Stimulated activated CD4-positive, alpha-beta T cell treated with anti-CD3 and anti-CD28 coated beads, Interleukin-12 subunit alpha, Interleukin-12 subunit beta, amount 100 ng/mL, for 48 hours (primary cell): ENCODE data around the gene ACTR3.

Experiments
- DNase-seq, 3 donors: peaks; one replicate each; pipeline ENCODE4 v3.0.0-alpha.2; 2020; ENCODE audit warnings: low read depth in 2 of 3, low spot score in 1 of 3

ACTR3 gene

GRCh38 chr2:113996671-113997594 lies 107.0 kb downstream of the ACTR3 start:
- DNase-seq: no peak

GRCh38 chr2:114001152-114001551 lies 111.3 kb downstream of the ACTR3 start:
- DNase-seq: no peak

DNA sequence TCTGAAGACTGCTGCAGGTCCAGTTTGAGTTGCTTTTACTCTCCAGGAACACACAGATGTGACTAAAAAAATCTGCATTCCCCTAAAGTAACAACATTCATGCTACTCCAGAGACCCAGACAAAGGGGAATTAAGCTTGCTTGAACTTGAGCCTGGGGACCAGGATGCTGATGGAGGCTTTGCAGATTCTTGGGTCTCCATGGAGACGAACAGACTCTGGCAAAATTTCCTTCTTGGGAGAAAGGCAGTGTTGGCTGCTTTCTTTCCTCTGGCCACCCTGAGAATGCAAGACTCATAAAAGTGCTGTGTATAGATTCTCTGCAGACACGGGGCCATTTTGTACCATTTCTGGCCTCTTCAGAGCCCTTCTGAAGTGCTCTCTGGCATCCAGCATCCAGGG lies 112.0 kb downstream of the ACTR3 start:
- DNase-seq: no peak

DNA sequence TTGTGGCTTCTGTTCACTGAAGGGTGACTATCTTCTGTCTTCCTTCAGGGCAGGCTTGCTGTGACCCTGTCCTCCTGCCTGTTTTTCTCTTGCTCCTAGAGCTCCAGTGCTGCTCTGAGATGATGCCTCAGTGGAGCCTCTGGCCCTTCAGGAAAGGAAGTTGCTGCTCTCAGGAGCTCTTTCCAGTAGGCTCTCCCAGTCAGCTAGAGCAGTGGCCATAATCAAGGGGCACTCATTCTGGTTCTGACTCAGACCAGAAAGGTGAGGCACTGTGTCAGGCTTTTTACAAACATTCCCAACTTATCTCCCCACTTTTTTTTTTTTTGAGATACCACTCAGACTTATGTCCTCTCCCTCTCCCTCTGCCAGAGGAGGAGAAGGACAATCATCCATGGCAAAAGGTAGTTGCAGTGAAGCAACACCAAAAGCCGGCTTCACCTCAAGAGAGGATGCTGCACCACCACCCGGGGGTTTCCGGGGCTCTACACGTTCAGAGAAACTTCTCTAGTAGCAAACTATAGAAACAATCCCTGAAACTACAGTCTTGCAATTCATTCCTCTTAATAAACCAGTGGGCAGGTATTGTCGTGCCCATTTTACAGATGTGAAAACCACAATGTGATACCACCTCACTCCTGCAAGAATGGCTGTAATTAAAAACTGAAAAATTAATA lies 115.4 kb downstream of the ACTR3 start:
- no peak for DNase-seq

- no peak for DNase-seq
These were observed 116.6 kb downstream of the ACTR3 start for GRCh38 chr2:114006460-114006859.

GRCh38 chr2:114007436-114007835 lies 117.5 kb downstream of the ACTR3 start:
- DNase-seq: no peak

DNA sequence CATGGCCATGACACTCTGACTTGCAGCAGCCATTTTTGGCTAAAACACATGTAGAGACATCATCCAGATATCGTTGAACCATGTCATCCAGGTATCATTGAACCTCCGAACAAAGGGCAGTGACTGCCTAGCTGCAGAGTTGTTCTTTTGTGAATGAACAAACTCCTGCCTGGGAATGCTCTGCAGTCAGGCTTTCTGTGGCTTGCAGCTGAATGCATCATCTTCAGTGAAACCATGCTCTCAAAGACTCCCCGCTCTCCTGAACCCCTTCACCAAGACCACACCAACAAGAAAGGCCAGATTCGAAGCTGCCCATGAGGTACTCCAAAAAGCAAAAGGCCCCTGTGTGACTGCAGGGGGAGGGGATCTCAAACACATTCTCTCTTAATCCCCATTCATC lies 118.8 kb downstream of the ACTR3 start:
- no peak for DNase-seq

- DNase-seq: no peak
These were observed 119.5 kb downstream of the ACTR3 start for GRCh38 chr2:114009205-114009944.

DNA sequence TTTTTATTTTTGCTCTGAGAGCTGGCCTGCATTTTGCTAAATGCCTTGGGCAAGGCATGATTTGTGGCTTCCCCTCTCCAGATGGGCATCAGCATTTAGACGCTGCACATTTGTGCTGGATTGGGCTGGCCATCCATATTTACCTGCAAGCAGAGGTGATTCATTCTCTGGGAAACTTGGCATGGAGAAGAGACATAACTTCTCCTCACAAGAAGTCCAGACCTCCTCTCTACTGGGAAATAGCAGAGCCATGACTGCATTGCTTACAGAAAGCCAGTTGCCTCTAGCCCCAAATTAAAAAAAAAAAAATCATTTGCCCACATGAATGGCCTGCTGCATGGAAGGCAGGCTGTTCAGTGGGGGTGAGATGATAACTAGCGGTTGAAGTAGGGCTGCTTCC lies 120.1 kb downstream of the ACTR3 start:
- no peak for DNase-seq

DNA sequence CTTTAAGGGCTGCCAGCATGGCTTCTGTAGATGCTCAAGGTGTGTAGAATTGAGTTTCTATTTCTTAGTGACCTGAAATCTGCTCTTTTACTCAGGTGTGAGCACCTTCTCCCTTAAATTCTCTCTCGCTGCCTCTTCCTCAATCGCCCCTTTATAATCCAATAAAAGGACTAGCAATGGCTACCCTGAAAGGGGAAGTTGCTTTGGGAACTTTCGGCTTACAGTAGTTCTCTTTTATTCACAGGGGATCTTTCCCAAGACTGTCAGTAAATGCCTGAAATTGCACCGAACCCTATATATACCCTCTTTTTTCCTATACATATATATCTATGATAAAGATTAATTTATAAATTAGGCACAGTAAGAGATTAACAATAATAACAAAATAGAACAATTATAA lies 121.8 kb downstream of the ACTR3 start:
- DNase-seq: no peak
